SK-N-SH (cell line): Measurements from ENCODE around the gene CNN2. TPM values are rescaled to one million over a fixed set of nuclear protein-coding genes. Genes with fewer than 3 reads are reported as not detected.

Experiments used
- CTCF ChIA-PET: fragments of 300-600, 350-600 bp; formaldehyde crosslinking; extraction: SDS; loops from one replicate; lab custom pipeline; 2021; lab: Yijun Ruan, JAX
- POLR2A ChIA-PET: fragments of 350-600 bp; sonication (Branson Sonifier 250); formaldehyde crosslinking; extraction: SDS; loops from one replicate; lab custom pipeline; 2020; ENCODE audit warnings: antibody characterized with exemption, inconsistent platforms; lab: Yijun Ruan, JAX
- DNase-seq: peaks from one replicate; pipeline ENCODE4 v3.0.0; 2012
- H2AFZ ChIP-seq: fragments of 200-600 bp; sonication (generic); 2 replicates; pipeline ENCODE4 v1.8.1; 2016; ENCODE audit warnings: antibody characterized with exemption, mild to moderate bottlenecking, low read depth
- H3F3A ChIP-seq: fragments of 200-600 bp; sonication (generic); replicated peaks from 2 replicates; pipeline ENCODE3; 2016; ENCODE audit warnings: antibody characterized with exemption, mild to moderate bottlenecking; ENCODE audit not compliant: insufficient read depth
- H3K27ac ChIP-seq, 2 experiments: fragments of 200-500 bp in 1 of 2; fragments of 200-600 bp in 1 of 2; sonication (Bioruptor generic) in 1 of 2; sonication (generic), shearing (Covaris generic) in 1 of 2; 2 replicates each; pipeline versions ENCODE4 v1.5.1 to v1.6.1; 2014 to 2016; ENCODE audit warnings: low read depth in 2 of 2, inconsistent platforms in 1 of 2, low read length in 1 of 2, mild to moderate bottlenecking in 1 of 2, mixed read lengths in 1 of 2
- H3K27me3 ChIP-seq: fragments of 200-600 bp; sonication (generic), shearing (Covaris generic); 2 replicates; pipeline ENCODE4 v1.6.1; 2016; ENCODE audit warnings: mixed run types; ENCODE audit not compliant: insufficient read depth
- H3K36me3 ChIP-seq, 2 experiments: fragments of 200-500 bp in 1 of 2; fragments of 200-600 bp in 1 of 2; sonication (Bioruptor generic) in 1 of 2; sonication (generic) in 1 of 2; replicated peaks in 1 of 2; 2 replicates each; pipeline versions ENCODE3 to v1.5.1; 2014 to 2016; ENCODE audit warnings: low read length in 1 of 2, mild to moderate bottlenecking in 1 of 2; ENCODE audit not compliant: insufficient read depth in 2 of 2, control insufficient read depth in 1 of 2
- H3K4me1 ChIP-seq, 2 experiments: fragments of 200-500 bp in 1 of 2; fragments of 200-600 bp in 1 of 2; sonication (Bioruptor generic) in 1 of 2; sonication (generic), shearing (Covaris generic) in 1 of 2; 2 replicates each; pipeline versions ENCODE4 v1.5.1 to v1.6.1; 2014 to 2016; ENCODE audit warnings: low read depth in 1 of 2, low read length in 1 of 2, mixed run types in 1 of 2; ENCODE audit not compliant: insufficient read depth in 2 of 2, control insufficient read depth in 1 of 2
- H3K4me2 ChIP-seq: fragments of 200-600 bp; sonication (generic), shearing (Covaris generic); 2 replicates; pipeline ENCODE4 v1.6.1; 2017; ENCODE audit warnings: mixed run types
- H3K4me3 ChIP-seq, 2 experiments: fragments of 200-500 bp in 1 of 2; fragments of 200-600 bp in 1 of 2; sonication (Bioruptor generic) in 1 of 2; sonication (generic), shearing (Covaris generic) in 1 of 2; 2 replicates each; pipeline versions ENCODE4 v1.5.1 to v1.8.1; 2014 to 2016; ENCODE audit warnings: low read depth in 2 of 2, inconsistent platforms in 1 of 2, low read length in 1 of 2, mild to moderate bottlenecking in 1 of 2, mixed read lengths in 1 of 2, moderate library complexity in 1 of 2
- H3K79me2 ChIP-seq: fragments of 200-600 bp; sonication (generic); 2 replicates; pipeline ENCODE4 v1.8.1; 2017; ENCODE audit warnings: mild to moderate bottlenecking; ENCODE audit not compliant: insufficient read depth
- H3K9ac ChIP-seq: fragments of 200-600 bp; sonication (generic); 2 replicates; pipeline ENCODE4 v1.6.1; 2017; ENCODE audit warnings: mixed run types
- H3K9me2 ChIP-seq: fragments of 200-600 bp; sonication (generic); 2 replicates; pipeline ENCODE4 v1.6.1; 2017; ENCODE audit warnings: mixed run types
- H3K9me3 ChIP-seq: fragments of 200-600 bp; sonication (generic); 2 replicates; pipeline ENCODE4 v1.6.1; 2017; ENCODE audit warnings: mixed run types, mild to moderate bottlenecking, moderate library complexity
- H4K20me1 ChIP-seq: fragments of 200-600 bp; sonication (generic); 2 replicates; pipeline ENCODE4 v1.6.1; 2017; ENCODE audit warnings: mild to moderate bottlenecking, mixed run types; ENCODE audit not compliant: insufficient read depth
- CHD2 ChIP-seq: fragments of 150-350 bp; IDR thresholded peaks from 2 replicates; pipeline ENCODE4 v1.6.1; 2018; ENCODE audit warnings: low read length; ENCODE audit not compliant: partially characterized antibody
- EP300 ChIP-seq, 2 experiments: IDR thresholded peaks; 2 replicates each; pipeline versions ENCODE4 v1.4.0 to v1.6.1; 2012; ENCODE audit warnings: borderline replicate concordance in 1 of 2, low read depth in 1 of 2, low read length in 1 of 2
- EZH2phosphoT487 ChIP-seq: fragments of 200-600 bp; sonication (generic); IDR thresholded peaks from 2 replicates; pipeline ENCODE4 v1.6.1; 2017; ENCODE audit warnings: low read depth, mixed run types, mild to moderate bottlenecking, antibody characterized with exemption, moderate library complexity, borderline replicate concordance
- FOSL2 ChIP-seq: IDR thresholded peaks from 2 replicates; pipeline ENCODE4 v1.4.0; 2012; ENCODE audit warnings: low read depth, mild to moderate bottlenecking, moderate library complexity, borderline replicate concordance
- FOXJ3 ChIP-seq: sonication (generic); formaldehyde crosslinking; IDR thresholded peaks from 2 replicates; pipeline ENCODE4 v1.5.1; 2020; ENCODE audit warnings: mild to moderate bottlenecking, missing genetic modification reagents
- GABPA ChIP-seq: IDR thresholded peaks from 2 replicates; pipeline ENCODE4 v1.4.0; 2012; ENCODE audit warnings: low read depth, mild to moderate bottlenecking
- MEF2A ChIP-seq: IDR thresholded peaks from 2 replicates; pipeline ENCODE4 v1.4.0; 2012; ENCODE audit warnings: low read depth, borderline replicate concordance
- MXI1 ChIP-seq: IDR thresholded peaks from 2 replicates; pipeline ENCODE4 v1.6.1; 2012; ENCODE audit warnings: mild to moderate bottlenecking, low read depth, low read length, improper control_type of control experiment
- NFIC ChIP-seq: IDR thresholded peaks from 2 replicates; pipeline ENCODE4 v1.4.0; 2012; ENCODE audit warnings: borderline replicate concordance
- PBX3 ChIP-seq: IDR thresholded peaks from 2 replicates; pipeline ENCODE4; 2012
- POLR2AphosphoS5 ChIP-seq: IDR thresholded peaks from 2 replicates; pipeline ENCODE4 v1.6.1; 2012; ENCODE audit warnings: low read depth, low read length
- RAD21 ChIP-seq: IDR thresholded peaks from 2 replicates; pipeline ENCODE4 v1.6.1; 2012; ENCODE audit warnings: mild to moderate bottlenecking, low read length
- RCOR1 ChIP-seq: fragments of 150-350 bp; IDR thresholded peaks from 2 replicates; pipeline ENCODE4 v1.6.1; 2017; ENCODE audit warnings: antibody characterized with exemption, low read length
- REST ChIP-seq: IDR thresholded peaks from 2 replicates; pipeline ENCODE4 v1.6.1; 2012; ENCODE audit warnings: mild to moderate bottlenecking, low read depth, low read length, moderate library complexity
- RFX5 ChIP-seq: IDR thresholded peaks from 2 replicates; pipeline ENCODE4 v1.6.1; 2012; ENCODE audit warnings: mild to moderate bottlenecking, improper control_type of control experiment, low read length
- SIN3A ChIP-seq: IDR thresholded peaks from 2 replicates; pipeline ENCODE4 v1.6.1; 2012; ENCODE audit warnings: low read depth, mild to moderate bottlenecking, low read length, moderate library complexity, borderline replicate concordance
- TAF1 ChIP-seq: IDR thresholded peaks from 2 replicates; pipeline ENCODE4 v1.6.1; 2012; ENCODE audit warnings: low read depth, mild to moderate bottlenecking, low read length, moderate library complexity, borderline replicate concordance
- TCF12 ChIP-seq: IDR thresholded peaks from 2 replicates; pipeline ENCODE4 v1.4.0; 2012
- YY1 ChIP-seq: IDR thresholded peaks from 2 replicates; pipeline ENCODE4 v1.4.0; 2012; ENCODE audit warnings: low read depth, mild to moderate bottlenecking
- WGBS: methylation state at CpG from one replicate; pipeline ENCODE4 v1.1.6; 2017; ENCODE audit warnings: low lambda C conversion rate; 5-methylcytosine and 5-hydroxymethylcytosine counted together
- polyA plus RNA-seq, 3 experiments: library from polyadenylated mRNA; depleted of rRNA; stranded (reverse); fragments of >200 nt; gene quantifications; 2 replicates each; pipeline ENCODE4 v1.2.3, GENCODE V29; 2012
- TF ChIP-seq, protein P1 (sequence below): IDR thresholded peaks from 2 replicates; pipeline ENCODE4 v1.4.0; 2012; ENCODE audit warnings: low read depth
- TF ChIP-seq, protein P2 (sequence below): IDR thresholded peaks from 2 replicates; pipeline ENCODE4 v1.4.0; 2012; ENCODE audit warnings: low read depth, borderline replicate concordance
- TF ChIP-seq, protein P3 (sequence below): fragments of 150-350 bp; IDR thresholded peaks from 2 replicates; pipeline ENCODE4 v1.6.1; 2016; ENCODE audit warnings: mild to moderate bottlenecking, low read depth, low read length

The CNN2 gene
- polyA plus RNA-seq, 1 of the 3 experiments (the other 2 are of a cell fraction), result 279 TPM

GRCh38 chr19:1073063-1073955 lies 46.9 kb downstream of the CNN2 start (continued):
- TF ChIP-seq REST, result no peak
- TF ChIP-seq, protein P1, sequence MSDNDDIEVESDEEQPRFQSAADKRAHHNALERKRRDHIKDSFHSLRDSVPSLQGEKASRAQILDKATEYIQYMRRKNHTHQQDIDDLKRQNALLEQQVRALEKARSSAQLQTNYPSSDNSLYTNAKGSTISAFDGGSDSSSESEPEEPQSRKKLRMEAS, result no peak
- TF ChIP-seq FOXJ3 (CRISPR knock-in tag), result no peak
- TF ChIP-seq GABPA, result no peak
- no peak for TF ChIP-seq EP300 (IDR thresholded peaks at IDR 0.05; ENCODE audit: borderline replicate concordance in 1 of 2, low read depth in 1 of 2, low read length in 1 of 2)
- TF ChIP-seq TCF12, result no peak
- TF ChIP-seq FOSL2, result no peak
- TF ChIP-seq, protein P2, sequence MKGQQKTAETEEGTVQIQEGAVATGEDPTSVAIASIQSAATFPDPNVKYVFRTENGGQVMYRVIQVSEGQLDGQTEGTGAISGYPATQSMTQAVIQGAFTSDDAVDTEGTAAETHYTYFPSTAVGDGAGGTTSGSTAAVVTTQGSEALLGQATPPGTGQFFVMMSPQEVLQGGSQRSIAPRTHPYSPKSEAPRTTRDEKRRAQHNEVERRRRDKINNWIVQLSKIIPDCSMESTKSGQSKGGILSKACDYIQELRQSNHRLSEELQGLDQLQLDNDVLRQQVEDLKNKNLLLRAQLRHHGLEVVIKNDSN, result no peak
- no peak for TF ChIP-seq NFIC
- no peak for TF ChIP-seq MEF2A
- no peak for TF ChIP-seq MXI1

DNA sequence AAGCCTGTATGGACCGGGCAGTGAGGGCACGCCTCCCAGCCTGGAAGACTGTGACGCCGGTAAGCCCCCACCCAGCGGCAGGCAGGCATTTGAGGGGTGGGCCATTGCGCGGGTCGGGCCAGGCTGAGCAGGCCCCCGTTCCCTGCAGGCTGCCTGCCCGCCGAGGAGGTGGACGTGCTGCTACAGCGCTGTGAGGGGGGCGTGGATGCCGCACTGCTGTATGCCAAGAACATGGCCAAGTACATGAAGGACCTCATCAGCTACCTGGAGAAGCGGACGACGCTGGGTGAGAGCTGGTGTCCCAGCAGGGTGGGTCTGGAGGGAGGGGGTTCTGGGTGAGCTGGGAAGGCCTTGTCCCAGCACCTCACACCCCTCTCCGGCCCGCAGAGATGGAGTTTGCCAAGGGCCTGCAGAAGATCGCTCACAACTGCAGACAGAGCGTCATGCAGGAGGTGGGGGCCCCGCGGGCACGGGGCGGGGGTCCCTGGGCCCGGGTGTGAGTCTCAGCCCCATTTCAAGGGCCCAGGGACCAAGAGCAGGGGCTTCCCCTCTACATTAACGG lies 47.6 kb downstream of the CNN2 start:
- Histone ChIP-seq H3K27ac (peak overlapping the region in 1 of 2 experiments; percentile 31; a peak in 1 of 4 replicates), H3K4me3 (peak overlapping the region in 1 of 2 experiments; percentile 38; a peak in 2 of 4 replicates), H3K4me2 (peak overlapping the region; percentile 89; the same call in 1 of the 2 replicates), H3K9me2 (no peaks in the 10 kb centered on the region), H3K27me3 (peaks cover 20% of the 10 kb centered on the region), H3K4me1 (peaks cover 0 to 5% of the 10 kb centered on the region in 2 experiments; a peak in 1 of 4 replicates), H3F3A (peaks cover 18% of the 10 kb centered on the region), H3K79me2 (no peaks in the 10 kb centered on the region), H2AFZ (no peak overlapping the region), H3K9ac (no peak overlapping the region), H3K9me3 (no peaks in the 10 kb centered on the region), H4K20me1 (no peaks in the 10 kb centered on the region), H3K36me3 (no peaks in the 10 kb centered on the region)
- POLR2A ChIA-PET, result interaction anchor here (0.6 to 1.0 kb wide), 3 partner anchors 15 to 195 kb away, joined by 3 to 4 read pairs (median 3); partner anchors contain the start of gene CIRBP
- 83% methylated on average over 20 of the region's 28 CpGs for WGBS
- DNase-seq, result no peak
- CTCF ChIA-PET, result interaction anchor here (0.6 to 2.2 kb wide), 2 partner anchors 9 to 170 kb away, joined by 3 to 8 read pairs; no protein-coding TSS in a partner anchor
- TF ChIP-seq, protein P3, sequence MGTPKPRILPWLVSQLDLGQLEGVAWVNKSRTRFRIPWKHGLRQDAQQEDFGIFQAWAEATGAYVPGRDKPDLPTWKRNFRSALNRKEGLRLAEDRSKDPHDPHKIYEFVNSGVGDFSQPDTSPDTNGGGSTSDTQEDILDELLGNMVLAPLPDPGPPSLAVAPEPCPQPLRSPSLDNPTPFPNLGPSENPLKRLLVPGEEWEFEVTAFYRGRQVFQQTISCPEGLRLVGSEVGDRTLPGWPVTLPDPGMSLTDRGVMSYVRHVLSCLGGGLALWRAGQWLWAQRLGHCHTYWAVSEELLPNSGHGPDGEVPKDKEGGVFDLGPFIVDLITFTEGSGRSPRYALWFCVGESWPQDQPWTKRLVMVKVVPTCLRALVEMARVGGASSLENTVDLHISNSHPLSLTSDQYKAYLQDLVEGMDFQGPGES, result no peak
- TF ChIP-seq EP300 (IDR thresholded peaks at IDR 0.05; ENCODE audit: borderline replicate concordance in 1 of 2, low read depth in 1 of 2, low read length in 1 of 2) (no peak), EZH2phosphoT487 (no peak), MXI1 (no peak), RCOR1 (no peak), POLR2AphosphoS5 (no peak), FOXJ3 (CRISPR knock-in tag) (no peak), TCF12 (no peak), RAD21 (no peak), PBX3 (no peak), TAF1 (no peak), YY1 (no peak), SIN3A (no peak), RFX5 (no peak), CHD2 (no peak)
- TF ChIP-seq, protein P2, result no peak
